Esophagus muscularis mucosa (tissue), 4 donors: ENCODE data around the gene OR2B2. TPM values are rescaled to one million over a fixed set of nuclear protein-coding genes. Genes with fewer than 3 reads are reported as not detected.

Experiments used
- DNase-seq: peaks from one replicate; pipeline ENCODE4 v3.0.0-alpha.2; 2017; ENCODE audit errors: extremely low spot score
- H3K27ac ChIP-seq, 4 donors: fragments of 200-600 bp; sonication (generic); replicated peaks in 1 of 4; 1 replicate in 3 of 4; 2 replicates in 1 of 4; pipeline ENCODE4 v1.5.1; 2016 to 2019; ENCODE audit warnings: mild to moderate bottlenecking in 1 of 4
- H3K27me3 ChIP-seq, 4 donors: fragments of 200-600 bp; sonication (generic); one replicate each; pipeline versions ENCODE4 v1.5.1 to v1.6.0; 2016 to 2019
- H3K36me3 ChIP-seq, 4 donors: fragments of 200-600 bp; sonication (generic); one replicate each; pipeline ENCODE4 v1.5.1; 2016 to 2019
- H3K4me1 ChIP-seq, 4 donors: fragments of 200-600 bp; sonication (generic); one replicate each; pipeline ENCODE4 v1.5.1; 2016 to 2019
- H3K4me3 ChIP-seq, 4 donors: fragments of 200-600 bp; sonication (generic); 1 replicate in 2 of 4; 2 replicates in 2 of 4; pipeline ENCODE4 v1.5.1; 2016 to 2019; ENCODE audit warnings: mild to moderate bottlenecking in 4 of 4, moderate library complexity in 1 of 4
- H3K9me3 ChIP-seq, 4 donors: fragments of 200-600 bp; sonication (generic); 1 replicate in 3 of 4; 2 replicates in 1 of 4; pipeline ENCODE4 v1.5.1; 2016 to 2019
- EP300 ChIP-seq: sonication (generic); formaldehyde crosslinking; IDR thresholded peaks from one replicate; pipeline ENCODE4 v1.6.1; 2017; ENCODE audit warnings: antibody characterized with exemption
- POLR2A ChIP-seq: fragments of 450-650 bp; IDR thresholded peaks from one replicate; pipeline ENCODE4 v1.6.1; 2017; ENCODE audit warnings: antibody characterized with exemption, moderate library complexity, mild to moderate bottlenecking, low read depth
- POLR2AphosphoS5 ChIP-seq, 2 donors: sonication (generic); formaldehyde crosslinking; IDR thresholded peaks; one replicate each; pipeline ENCODE4 v1.6.1; 2017; ENCODE audit warnings: antibody characterized with exemption in 2 of 2
- WGBS: methylation state at CpG from one replicate; pipeline ENCODE4 v1.1.5; 2018; 5-methylcytosine and 5-hydroxymethylcytosine counted together
- intact Hi-C: fragments of 100-400 bp; cut with DNase I; formaldehyde crosslinking; loops from one replicate; pipeline ENCODE4 v1.15.1; 2023
- total RNA-seq, 4 donors: library from RNA; depleted of rRNA; stranded (reverse); fragments of >200 nt; gene quantifications; one replicate each; pipeline versions ENCODE4 v1.1.0 to v1.2.1, GENCODE V29; 2016
- TF ChIP-seq, protein P1 (sequence below), 3 experiments: fragments of 200-600 bp in 2 of 3; fragments of 450-650 bp in 1 of 3; sonication (generic) in 2 of 3; IDR thresholded peaks; one replicate each; pipeline ENCODE4 v1.5.1; 2017 to 2019; ENCODE audit warnings: antibody characterized with exemption in 3 of 3, mild to moderate bottlenecking in 2 of 3, moderate library complexity in 1 of 3

The OR2B2 gene
- total RNA-seq, 4 donors from 2014 or later, result not detected

DNA sequence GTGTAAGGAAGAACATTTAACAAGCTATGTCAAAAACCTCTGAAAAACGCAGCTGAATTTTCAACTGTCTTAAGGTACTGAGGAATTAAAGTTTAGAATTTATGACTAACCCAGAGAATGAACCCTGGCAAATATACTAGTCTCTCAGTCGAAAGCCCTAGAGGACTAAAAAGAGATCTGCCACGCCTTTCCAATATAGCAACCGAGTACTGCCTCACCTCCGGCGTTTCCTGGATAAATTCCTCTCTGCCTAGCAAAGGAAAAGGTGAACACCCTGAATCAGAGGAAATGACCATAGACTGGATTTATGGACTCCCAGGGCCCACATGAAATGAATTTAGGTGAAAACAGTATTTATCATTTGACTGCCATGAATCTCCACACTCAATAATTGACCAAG, 12.0 kb upstream of the OR2B2 start:
- Histone ChIP-seq H3K4me3 (no peak overlapping the region), H3K4me1 (no peaks in the 10 kb centered on the region), H3K36me3 (no peaks in the 10 kb centered on the region), H3K9me3 (no peaks in the 10 kb centered on the region), H3K27ac (no peak overlapping the region), H3K27me3 (peaks cover 0 to 19% (median 0%) of the 10 kb centered on the region in 4 donors)
- TF ChIP-seq POLR2A (no peak), POLR2AphosphoS5 (IDR thresholded peaks at IDR 0.05) (no peak), EP300 (no peak)
- TF ChIP-seq, protein P1, sequence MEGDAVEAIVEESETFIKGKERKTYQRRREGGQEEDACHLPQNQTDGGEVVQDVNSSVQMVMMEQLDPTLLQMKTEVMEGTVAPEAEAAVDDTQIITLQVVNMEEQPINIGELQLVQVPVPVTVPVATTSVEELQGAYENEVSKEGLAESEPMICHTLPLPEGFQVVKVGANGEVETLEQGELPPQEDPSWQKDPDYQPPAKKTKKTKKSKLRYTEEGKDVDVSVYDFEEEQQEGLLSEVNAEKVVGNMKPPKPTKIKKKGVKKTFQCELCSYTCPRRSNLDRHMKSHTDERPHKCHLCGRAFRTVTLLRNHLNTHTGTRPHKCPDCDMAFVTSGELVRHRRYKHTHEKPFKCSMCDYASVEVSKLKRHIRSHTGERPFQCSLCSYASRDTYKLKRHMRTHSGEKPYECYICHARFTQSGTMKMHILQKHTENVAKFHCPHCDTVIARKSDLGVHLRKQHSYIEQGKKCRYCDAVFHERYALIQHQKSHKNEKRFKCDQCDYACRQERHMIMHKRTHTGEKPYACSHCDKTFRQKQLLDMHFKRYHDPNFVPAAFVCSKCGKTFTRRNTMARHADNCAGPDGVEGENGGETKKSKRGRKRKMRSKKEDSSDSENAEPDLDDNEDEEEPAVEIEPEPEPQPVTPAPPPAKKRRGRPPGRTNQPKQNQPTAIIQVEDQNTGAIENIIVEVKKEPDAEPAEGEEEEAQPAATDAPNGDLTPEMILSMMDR (IDR thresholded peaks at IDR 0.05), result no peak
- DNase-seq, result no peak
- WGBS, result 87% methylated on average over 6 of the region's 6 CpGs
- intact Hi-C loops, result no loop called here

DNA sequence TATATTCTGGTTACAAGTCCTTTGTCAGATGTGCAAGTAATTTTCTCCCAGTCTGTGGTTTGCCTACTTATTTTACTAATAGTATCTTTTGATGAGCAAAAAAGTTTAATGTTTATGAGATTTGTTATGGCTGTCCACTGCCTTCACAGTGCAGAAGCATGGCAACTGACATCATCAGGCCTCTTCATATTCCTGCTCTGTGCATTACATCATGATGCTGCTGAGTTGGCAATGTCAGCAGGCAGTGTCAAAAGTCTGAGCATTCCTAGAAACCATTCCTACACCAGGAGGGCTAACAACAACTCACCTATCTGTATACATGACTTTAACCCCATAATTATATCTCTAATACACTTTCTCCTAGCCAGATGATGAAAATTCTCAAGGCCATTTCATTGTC, 10.8 kb upstream of the OR2B2 start:
- Histone ChIP-seq H3K4me3 (no peak overlapping the region), H3K9me3 (no peaks in the 10 kb centered on the region), H3K27me3 (peaks cover 0 to 9% (median 0%) of the 10 kb centered on the region in 4 donors), H3K27ac (no peak overlapping the region), H3K36me3 (no peaks in the 10 kb centered on the region), H3K4me1 (no peaks in the 10 kb centered on the region)
- no peak for TF ChIP-seq POLR2A
- TF ChIP-seq, protein P1 (IDR thresholded peaks at IDR 0.05), result no peak
- TF ChIP-seq EP300, result no peak
- TF ChIP-seq POLR2AphosphoS5 (IDR thresholded peaks at IDR 0.05), result no peak
- intact Hi-C loops, result no loop called here
- no peak for DNase-seq

DNA sequence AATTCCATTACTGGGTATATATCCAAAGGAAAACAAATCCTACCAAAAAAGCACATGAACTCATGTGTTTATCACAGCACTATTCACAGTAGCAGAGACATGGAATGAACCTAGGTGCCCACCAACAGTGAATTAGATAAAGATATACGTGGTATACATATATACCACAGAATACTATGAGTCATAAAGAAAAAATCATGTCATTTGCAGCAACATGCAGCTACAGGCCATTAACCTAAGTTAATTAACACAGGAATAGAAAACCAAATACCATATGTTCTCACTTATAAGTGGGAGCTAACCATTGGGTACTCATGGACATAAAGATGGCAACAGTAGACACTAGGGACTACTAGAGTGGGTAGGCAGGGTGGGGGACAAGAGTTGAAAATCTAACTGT, 4.2 kb downstream of the OR2B2 start:
- intact Hi-C loops, result no loop called here
- peaks cover 4 to 7% (median 5%) of the 10 kb centered on the region in 4 donors for H3K4me1 ChIP-seq
- WGBS, result 86% methylated on average over 1 of the region's 1 CpG
- H3K9me3 ChIP-seq, result no peaks in the 10 kb centered on the region
- H3K4me3 ChIP-seq, result no peak overlapping the region
- TF ChIP-seq POLR2A (no peak), EP300 (no peak), POLR2AphosphoS5 (IDR thresholded peaks at IDR 0.05) (no peak)
- TF ChIP-seq, protein P1 (IDR thresholded peaks at IDR 0.05), result no peak
- no peak for DNase-seq
- peaks cover 0 to 19% (median 0%) of the 10 kb centered on the region in 4 donors for H3K27me3 ChIP-seq
- no peaks in the 10 kb centered on the region for H3K36me3 ChIP-seq
- no peak overlapping the region for H3K27ac ChIP-seq

DNA sequence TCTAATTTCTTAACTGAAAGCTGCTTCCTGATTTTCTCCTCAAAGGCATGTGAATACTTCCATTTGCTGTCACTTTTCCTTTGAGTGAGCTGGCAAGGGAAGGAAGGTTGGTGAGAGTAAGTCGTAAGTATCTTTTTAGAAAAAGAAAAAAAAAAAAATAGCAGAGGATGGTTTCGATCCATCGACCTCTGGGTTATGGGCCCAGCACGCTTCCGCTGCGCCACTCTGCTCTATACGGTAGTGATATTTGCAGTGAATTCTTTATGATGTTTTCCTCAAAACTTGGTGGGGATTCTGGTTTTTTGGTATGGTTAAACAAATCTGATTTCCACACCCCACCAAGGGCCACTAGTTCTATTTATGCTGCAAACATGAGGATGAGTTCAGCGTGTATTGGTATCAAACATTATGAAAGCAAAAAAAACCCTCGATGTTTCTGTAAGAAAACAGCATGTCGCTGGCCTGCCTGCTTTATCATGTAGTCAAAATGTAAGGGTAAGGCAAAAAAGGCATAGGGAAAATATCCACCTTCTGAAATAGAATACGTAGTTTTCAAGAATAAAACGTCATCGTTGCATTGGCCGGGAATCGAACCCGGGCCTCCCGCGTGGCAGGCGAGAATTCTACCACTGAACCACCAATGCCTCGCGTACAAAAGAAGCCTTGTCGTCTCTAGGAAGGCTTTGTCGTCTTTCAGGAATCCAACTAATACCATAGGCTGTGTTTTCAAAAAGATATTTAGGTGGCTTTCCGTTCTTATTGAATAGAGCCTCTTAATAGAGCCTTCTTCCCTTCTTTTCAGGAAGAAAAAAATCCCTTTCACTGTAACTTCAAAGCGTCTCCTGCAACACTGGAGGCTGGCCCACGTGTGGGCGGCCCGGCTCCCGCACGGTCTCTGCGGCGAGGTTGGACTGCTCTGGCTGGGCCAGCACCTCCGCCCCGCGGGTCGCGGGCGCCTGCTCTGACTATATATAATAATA, 9.6 kb downstream of the OR2B2 start:
- Histone ChIP-seq H3K4me1 (peaks cover 4 to 8% (median 5%) of the 10 kb centered on the region in 4 donors), H3K27me3 (peaks cover 0 to 8% (median 0%) of the 10 kb centered on the region in 4 donors), H3K27ac (peak overlapping the region; percentile 68 to 87 (median 84)), H3K4me3 (peak overlapping the region; percentile 49 to 66 (median 54)), H3K36me3 (no peaks in the 10 kb centered on the region), H3K9me3 (no peaks in the 10 kb centered on the region)
- TF ChIP-seq, protein P1 (IDR thresholded peaks at IDR 0.05), result peak in 1 of 3 experiments; percentile 16
- TF ChIP-seq POLR2A, result no peak
- peak in 1 of 2 donors; percentile 74 for TF ChIP-seq POLR2AphosphoS5 (IDR thresholded peaks at IDR 0.05)
- TF ChIP-seq EP300, result no peak
- intact Hi-C loops, result no loop called here
- peak; percentile 97 for DNase-seq
- 1% methylated on average over 38 of the region's 38 CpGs for WGBS
